Fibroblast of skin of right biceps (primary cell): Measurements from ENCODE around the gene PRKG1.

Experiments used
- DNase-seq: peaks from one replicate; pipeline ENCODE4 v3.0.0-alpha.2; 2013

PRKG1 gene

GRCh38 chr10:51077074-51077473, 2.8 kb downstream of the PRKG1 start:
- DNase-seq: no peak

GRCh38 chr10:51077507-51077906, 3.2 kb downstream of the PRKG1 start:
- no peak for DNase-seq

DNA sequence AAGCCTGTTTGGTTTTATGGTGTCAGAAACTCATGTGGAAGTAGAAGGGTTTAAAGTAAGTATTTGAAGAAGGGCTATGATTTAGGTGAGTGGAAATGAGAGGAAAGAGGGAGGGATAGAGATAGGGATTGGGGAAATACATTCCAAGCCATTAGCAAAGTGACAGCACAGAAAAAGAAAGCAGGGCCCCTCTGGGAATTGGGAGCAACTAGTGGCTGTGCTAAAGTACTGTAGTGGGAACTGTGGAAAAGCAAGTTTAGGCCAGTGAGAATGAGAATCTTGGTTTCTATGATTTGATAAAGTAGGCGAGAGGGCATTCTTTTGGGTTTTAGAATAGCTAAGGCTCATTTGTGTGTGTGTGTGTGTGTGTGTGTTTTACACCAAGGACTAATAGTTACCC, 5.0 kb downstream of the PRKG1 start:
- no peak for DNase-seq

- no peak for DNase-seq
Measured at GRCh38 chr10:51079766-51080165, 5.5 kb downstream of the PRKG1 start.

DNA sequence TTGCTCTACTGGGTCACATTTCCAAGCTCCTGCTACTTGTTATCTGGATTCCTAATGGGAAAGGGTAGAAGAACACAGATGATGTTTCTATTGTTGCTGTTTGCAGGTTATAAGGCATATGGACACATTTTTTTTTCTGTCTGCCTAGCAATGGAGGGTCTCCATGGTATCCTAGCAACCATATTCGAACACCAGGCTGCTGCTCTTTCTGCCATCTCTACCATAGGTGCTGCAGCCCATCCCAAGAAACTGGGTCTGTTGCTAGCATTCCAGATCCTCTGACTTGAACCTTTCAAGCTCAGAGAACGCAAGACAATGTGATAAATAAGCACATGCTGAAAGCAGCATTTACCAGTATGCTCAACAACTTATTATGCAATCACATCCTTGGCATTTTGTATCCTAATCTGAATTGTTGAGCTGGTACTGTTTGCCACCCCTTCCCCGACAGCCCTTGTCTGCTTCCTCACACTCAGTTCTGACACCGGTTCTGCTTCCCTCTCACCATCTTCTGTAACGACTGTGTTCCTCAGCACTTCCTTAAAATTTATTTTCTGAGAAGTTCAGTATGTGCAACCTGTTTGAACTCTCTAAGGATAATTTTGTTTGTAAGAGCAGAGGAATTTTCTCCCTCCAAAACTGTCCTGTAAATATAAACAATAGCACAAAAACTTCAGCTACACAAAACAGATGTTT, 6.2 kb downstream of the PRKG1 start:
- DNase-seq: no peak

GRCh38 chr10:51082857-51083256, 8.6 kb downstream of the PRKG1 start:
- no peak for DNase-seq

- peak; percentile 26 for DNase-seq
Measured at GRCh38 chr10:51083356-51083853, 9.1 kb downstream of the PRKG1 start.

GRCh38 chr10:51085204-51085603, 10.9 kb downstream of the PRKG1 start:
- DNase-seq: no peak

DNA sequence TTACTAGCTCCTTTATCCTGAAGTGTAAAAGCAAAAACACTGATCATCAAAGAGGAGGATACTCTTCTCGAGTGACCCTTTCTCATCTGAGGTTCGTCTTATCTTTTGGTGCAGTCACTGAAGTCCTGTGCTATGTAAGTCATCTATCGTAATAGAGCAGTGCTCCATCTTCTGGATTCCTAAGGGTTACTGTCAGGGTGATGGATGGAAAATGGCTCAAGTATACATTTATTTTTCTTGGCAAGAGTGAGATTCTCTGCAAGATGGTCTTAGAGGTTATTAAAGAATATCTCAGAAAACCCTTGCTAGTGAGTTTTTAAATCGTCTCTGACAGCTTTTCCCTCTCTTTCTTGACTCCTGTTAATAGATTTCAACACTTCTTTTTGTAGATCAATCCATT, 12.4 kb downstream of the PRKG1 start:
- DNase-seq: peak; percentile 34

GRCh38 chr10:51087114-51087513, 12.8 kb downstream of the PRKG1 start:
- DNase-seq: no peak

DNA sequence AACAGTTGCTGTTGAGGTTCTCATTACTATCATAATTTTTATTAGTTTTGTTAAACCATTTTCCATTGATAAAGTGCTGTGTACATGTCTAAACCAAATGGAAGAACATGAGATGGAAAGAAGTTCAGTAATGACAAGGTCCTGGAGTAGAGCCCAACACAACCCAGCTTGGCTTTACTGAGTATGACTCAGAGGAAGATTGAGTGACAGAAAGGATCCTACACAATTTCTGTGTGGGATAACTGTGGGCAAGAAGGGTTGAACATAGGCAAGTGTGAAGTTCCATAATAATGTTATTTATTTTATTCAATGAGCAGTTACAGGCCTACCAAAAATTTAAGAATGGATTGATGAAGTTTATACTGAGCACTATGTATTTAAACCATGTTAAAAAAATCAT, 15.9 kb downstream of the PRKG1 start:
- DNase-seq: peak; percentile 34

GRCh38 chr10:51092402-51092801, 18.1 kb downstream of the PRKG1 start:
- DNase-seq: peak; percentile 52

- DNase-seq: no peak
Measured at GRCh38 chr10:51095444-51095843, 21.2 kb downstream of the PRKG1 start.

DNA sequence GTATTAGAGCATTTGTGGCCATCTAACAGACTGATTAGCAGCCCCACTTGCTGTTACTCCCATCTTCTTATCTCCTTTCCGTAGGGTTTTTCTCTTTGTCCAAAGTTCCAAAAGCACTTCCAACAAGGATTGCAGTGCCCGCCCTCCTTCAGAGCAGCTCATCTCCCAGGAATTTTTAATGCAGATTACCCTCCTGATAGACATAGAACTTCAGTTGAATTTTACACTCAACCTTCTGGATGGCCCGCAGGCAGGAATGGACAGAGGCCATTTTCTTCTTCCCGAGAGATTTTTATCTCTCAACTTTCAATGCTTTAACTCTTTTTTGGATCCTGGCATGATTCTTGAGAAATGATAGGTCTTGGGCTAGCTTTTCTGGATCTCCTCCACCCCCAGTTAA, 23.3 kb downstream of the PRKG1 start:
- no peak for DNase-seq

- no peak for DNase-seq
Measured at GRCh38 chr10:51100221-51100620, 25.9 kb downstream of the PRKG1 start.

GRCh38 chr10:51103554-51104217, 29.4 kb downstream of the PRKG1 start:
- no peak for DNase-seq

- peak; percentile 42 for DNase-seq
Measured at GRCh38 chr10:51106311-51106945, 32.1 kb downstream of the PRKG1 start.

GRCh38 chr10:51108406-51108805, 34.1 kb downstream of the PRKG1 start:
- DNase-seq: no peak

DNA sequence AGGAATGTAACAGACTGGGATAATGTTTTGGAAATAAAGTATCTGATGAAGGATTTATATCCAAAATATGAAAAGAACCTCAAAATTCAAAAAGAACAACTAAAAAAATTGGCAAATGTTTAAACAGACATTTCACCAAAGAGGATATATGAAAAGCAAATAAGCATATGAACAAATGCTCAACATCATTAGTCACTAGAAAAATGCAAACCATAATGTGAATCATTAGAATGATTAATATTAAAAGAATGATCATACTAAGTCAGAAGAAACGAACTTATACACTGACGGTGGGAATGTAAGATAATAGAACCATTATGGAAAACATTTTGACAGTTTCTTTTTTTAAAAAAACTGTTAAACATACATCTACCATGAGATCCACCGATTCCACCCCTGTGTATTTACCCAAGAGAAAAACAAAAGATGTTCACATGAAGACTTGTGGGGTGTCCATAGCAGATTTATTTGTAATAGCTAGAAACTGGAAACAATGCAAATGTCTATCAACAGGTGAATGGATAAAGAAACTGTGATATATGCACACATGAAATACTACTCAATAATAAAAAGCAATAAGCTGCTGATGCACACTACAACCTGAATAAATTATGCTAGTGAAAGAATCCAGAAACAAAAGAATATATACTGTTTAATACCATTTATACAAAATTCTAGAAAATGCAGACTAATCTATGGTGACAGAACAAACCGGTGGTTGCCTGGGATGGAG, 35.7 kb downstream of the PRKG1 start:
- peak; percentile 83 for DNase-seq

GRCh38 chr10:51112013-51112412, 37.7 kb downstream of the PRKG1 start:
- no peak for DNase-seq

DNA sequence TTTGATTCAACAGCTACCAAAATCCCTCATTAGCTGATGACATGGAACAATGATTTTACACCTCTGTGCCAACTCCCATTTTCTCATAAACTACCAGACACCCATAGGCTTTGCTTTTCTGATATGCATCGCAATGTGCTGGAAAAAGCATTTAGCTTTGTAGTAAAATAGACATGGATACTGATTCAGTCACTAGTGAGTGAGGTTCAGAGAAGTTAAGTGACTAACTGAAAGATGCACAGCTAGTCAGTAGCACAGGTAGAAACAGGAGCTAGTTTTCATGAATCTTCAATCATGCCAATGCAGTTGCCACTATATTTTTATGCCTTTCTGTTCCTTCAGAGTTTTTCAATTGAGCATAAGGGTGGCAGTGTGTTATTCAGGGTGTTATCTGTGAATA, 38.7 kb downstream of the PRKG1 start:
- DNase-seq: no peak

GRCh38 chr10:51117053-51117660, 42.9 kb downstream of the PRKG1 start:
- DNase-seq: peak; percentile 52

GRCh38 chr10:51117794-51118193, 43.5 kb downstream of the PRKG1 start:
- peak; percentile 21 for DNase-seq
